AG08396 (cell line): Measurements from ENCODE around the gene CALM3.

Experiments used
- DNase-seq: peaks from one replicate; pipeline ENCODE4 v3.0.0; 2012; ENCODE audit warnings: low spot score, mixed read lengths

Gene CALM3

DNA sequence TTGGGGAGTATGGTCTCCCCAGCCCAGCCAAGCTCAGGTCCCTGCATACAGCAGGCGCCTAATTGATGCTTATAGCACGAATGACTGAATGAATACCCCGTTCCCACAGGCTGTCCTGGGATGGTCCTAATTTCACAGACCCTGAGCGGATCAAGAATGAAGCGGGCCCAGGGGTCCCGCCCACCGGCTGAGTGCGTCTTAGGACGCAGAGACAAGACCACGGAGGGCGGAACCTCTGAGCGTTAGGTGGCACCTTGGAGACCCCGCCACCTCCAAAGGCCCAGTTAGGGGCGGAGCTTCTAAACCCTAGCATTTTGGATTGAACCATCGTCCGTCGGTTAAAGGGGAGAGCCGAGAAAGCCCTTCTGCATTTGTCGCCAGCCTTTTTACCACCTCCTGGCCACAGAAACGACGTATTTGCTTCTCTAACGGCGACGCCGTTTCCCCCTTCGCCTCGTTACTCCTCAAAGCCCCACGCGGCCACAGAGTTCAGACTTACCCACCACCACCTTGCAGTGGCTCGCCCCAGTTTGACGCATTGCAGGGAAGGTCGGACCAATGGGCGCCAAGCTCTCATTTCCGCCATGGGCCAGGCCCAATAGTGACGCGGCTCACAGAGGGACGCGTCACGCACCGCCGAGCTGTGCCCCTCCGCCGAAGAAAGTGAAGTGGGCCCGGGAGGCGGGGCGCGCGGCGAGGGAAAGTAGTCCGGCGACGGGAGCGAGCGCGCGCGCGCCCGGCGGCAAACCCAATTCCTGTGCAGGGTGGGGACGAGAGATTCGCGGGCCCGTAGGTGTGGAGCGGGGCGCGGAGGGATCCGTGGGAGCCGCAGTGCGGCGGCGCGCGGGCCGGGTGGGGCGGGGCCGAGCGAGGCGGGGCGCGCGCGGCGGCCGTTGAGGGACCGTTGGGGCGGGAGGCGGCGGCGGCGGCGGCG, 479 bp upstream of the CALM3 start:
- DNase-seq = peak; percentile 98

DNA sequence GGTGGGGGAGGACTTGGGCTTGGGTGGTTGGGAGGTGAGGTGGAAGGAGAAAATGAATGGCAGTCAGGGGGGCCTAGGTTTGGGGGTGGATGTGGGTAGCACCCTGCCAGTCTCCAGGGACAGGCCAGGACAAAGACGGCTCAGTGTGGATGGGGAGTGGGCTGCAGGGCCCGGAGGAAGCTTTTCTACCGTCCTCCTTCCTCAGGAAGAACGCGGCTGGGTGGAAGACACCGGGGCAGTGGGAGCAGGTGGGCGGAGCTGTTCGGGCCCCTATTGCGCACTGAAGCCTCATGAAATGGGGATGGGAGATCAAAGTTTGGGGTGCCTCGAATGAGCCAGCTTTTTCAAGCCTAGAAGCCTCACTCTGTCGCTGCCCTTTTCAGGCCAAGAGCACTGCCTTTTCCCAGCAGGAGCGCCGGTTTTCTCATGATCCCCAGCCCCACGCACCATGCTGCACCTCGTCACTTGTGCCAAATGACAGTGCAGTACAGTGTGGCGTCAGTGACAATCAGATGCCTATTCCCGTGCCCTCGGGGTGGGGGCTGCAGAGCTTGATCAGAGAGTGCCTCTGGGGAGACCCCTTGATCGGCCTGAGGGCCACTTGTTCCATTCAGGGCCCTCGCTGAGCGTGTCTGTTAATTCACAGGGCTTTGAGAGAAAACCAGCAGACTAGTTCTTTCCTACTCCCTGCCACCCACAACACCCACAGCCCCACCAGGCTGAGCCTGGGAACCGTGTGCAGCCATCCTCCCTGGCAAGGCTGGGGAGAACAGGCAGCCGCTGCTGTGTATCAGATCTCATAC, 1.5 kb downstream of the CALM3 start:
- DNase-seq = peak; percentile 46

DNA sequence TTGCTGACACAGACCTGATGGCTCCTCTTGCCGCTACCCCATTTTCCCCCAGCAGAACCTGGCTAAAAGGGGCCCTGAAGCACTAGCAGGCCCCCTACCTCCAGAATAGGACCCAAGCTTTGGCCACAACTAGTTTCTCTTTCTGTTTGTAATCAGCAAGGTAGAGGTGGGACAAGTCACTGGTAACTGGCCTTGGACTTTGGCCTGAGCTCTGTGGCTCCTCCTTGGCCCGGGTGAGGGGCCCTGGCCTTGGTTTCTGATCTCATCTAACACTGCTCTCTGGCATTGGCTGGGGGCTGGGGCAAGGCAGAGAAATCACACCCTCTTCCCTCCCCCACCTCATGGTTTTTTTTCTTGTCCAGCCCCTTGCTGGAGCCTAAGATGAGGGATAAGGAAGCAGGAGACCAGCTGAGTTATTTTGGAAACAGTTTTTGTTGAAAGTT, 2.1 kb downstream of the CALM3 start:
- no peak for DNase-seq

DNA sequence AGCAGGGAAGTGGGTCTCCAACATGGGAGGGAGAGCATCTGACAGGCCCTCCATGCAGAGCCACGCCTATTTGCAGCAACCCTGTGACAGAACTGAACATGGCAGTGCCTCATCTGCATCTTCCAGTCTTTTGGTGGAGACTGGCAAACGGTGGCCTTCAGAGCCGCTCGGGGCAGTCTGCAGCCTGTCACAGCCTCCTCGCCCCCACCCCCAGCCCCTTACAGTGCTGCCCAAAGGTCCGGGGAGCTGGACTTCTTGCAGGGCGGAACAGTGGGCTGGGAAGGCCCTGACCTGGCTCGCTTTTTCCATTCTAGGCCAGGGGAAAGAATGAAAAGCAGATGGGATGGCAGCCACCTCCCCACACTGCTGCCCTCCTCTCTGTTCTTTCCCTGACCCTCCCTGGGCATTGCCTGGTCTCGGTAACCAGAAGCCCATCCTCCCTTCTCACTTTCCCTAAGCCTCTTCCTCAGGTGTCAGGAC, 2.7 kb downstream of the CALM3 start:
- peak; percentile 6 for DNase-seq

DNA sequence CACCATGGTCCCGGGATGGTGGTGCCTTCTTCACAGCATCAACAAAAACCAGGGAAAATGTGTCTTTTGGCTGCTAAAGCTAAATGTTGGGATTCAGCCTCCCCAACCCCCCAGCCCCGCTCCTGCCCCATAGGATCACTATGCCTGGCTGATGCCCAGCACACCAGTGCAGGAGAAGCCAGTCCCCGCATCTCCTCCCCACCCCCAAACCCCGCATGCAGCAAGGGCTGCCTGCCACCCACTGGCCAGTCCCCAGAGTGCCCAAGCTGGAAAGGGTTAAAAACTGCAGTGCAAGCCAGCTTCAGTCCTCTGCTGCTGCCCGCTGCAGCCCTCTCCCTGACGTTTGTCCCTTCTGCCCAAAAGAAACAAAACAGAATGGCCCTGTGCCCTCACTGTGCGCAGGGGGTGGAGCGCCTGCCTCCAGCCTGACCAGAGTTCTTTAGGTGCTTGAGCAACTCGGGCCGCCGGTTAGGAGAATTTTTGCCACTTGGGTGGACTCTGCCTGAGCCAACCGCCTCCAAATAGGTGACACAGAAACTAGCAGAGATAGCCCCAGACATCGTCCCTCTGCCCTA, 3.7 kb downstream of the CALM3 start:
- peak; percentile 9 for DNase-seq

DNA sequence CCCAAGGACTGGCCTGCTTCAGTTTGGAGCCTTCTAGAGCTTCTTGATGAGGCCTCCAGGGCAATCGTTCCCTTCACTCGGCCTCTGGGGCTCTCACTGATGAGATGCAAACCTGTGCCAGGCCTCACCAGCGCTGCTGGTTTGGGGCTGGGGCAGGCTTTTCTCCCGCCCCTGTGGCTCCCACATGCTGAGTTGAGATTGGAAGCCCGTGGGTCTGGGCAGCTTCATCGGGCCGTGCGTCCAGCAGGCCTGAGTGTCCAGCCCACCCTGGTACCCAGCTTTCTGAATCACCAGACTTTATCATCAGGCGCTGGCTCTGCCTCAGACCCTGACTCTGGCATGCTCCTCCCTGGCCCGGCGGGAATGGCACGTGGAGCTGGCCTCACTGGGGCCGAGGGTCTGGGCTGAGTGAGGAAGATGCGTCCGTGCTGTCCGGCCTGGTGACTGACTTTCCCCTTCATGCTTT, 4.3 kb downstream of the CALM3 start:
- no peak for DNase-seq

DNA sequence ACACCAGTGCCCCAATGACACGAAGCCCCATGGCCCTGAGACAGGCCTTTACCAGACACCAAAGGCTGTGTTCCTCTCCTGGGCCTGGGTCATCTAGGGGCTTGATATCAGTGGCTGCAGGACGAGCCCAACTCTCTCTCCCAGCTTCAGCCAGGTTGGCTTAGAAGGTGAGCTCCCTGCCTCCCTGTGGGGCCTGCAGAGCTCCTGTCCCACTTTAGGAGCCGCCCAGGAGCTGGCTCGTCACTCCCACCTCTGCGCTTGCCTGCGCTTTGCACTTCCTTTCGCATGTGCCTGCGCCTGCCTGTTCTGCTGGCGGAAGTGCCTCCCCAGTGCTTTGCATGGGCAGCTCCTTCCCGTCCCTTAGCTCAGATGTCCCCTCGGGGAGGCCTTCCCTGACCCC, 4.9 kb downstream of the CALM3 start:
- no peak for DNase-seq

DNA sequence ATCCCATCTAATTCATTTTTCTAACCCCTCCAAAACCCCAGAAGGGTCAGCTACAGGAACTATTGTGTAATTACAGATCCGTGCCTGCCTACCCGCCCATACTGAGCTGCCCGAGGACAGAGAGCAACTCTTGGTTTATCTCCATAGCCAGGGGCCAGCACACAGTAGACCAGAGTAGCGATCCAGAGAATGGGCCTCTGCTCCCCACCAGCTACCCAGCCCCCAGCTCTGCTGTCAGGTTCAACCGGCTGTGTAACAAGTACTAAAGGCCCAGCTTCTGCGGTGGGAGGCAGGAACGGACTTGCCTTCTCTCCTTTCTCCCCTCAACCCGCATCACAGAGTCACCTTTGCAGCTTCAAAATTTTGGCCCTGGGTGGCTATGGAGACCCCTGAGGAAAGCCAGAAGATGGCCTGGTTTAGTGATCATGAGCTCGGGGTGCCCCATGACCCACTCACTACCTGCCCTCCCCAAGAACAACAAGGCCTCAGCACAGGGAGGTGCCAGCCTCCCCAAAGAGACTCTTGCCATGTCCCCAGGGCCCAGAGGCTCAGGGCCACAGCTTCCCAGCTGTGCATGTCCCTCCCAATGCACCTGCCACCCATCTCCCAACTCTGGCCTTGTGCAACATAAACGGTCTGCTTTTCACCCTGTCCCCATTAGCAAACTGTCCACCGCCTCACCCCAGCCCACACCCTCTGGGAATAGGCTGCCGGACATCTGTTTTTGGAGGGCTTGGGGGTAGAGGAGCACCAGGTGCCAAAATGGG, 5.7 kb downstream of the CALM3 start:
- DNase-seq = no peak

DNA sequence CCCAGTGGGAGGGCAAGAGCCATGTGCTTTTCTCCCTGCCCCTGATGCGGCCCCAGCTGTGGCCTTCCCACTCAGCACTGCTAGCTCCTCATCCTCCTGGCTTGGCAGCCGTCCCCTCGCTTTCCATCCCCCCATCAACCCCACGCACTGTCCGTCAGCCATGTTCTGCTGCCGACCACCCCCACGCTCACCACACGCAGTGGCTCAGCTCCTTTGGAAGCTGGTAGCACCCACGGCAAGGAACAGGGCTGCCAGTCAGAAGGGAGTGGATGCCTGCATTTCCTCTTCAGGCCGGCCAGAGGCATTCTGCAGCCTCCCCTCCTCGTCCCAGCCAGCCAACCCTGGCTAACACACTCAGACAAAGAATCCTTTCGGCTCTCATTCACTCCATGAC, 6.3 kb downstream of the CALM3 start:
- no peak for DNase-seq

DNA sequence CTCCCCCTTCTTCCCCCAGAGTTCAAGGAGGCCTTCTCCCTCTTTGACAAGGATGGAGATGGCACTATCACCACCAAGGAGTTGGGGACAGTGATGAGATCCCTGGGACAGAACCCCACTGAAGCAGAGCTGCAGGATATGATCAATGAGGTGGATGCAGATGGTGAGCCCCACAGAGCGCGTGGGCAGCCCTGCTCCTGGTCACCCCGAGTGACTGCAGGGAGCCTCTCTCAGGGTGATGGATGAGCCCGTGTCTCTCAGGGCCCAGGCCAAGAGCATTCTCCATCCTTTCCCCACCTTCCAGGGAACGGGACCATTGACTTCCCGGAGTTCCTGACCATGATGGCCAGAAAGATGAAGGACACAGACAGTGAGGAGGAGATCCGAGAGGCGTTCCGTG, 7.0 kb downstream of the CALM3 start:
- DNase-seq = no peak

DNA sequence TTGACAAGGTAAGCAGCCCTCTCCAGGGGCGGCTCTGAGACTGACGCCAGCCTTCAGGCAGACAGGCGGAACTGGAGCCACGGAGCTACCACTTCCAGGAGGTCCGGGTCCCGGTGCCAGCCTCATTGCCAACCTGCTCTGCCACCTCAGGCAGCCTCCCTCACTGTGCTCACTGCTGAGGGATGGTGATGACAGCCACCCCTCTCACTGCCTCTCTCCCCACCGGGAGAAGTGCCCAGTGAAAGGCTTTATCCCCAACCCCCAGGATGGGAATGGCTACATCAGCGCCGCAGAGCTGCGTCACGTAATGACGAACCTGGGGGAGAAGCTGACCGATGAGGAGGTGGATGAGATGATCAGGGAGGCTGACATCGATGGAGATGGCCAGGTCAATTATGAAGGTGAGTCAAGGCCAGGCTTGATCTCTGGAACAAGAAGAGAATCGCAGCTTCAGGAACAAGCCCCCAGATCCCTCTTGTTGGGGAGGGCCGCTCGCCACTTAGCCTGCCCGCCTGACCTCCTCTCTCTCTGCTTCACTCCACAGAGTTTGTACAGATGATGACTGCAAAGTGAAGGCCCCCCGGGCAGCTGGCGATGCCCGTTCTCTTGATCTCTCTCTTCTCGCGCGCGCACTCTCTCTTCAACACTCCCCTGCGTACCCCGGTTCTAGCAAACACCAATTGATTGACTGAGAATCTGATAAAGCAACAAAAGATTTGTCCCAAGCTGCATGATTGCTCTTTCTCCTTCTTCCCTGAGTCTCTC, 7.6 kb downstream of the CALM3 start:
- no peak for DNase-seq

DNA sequence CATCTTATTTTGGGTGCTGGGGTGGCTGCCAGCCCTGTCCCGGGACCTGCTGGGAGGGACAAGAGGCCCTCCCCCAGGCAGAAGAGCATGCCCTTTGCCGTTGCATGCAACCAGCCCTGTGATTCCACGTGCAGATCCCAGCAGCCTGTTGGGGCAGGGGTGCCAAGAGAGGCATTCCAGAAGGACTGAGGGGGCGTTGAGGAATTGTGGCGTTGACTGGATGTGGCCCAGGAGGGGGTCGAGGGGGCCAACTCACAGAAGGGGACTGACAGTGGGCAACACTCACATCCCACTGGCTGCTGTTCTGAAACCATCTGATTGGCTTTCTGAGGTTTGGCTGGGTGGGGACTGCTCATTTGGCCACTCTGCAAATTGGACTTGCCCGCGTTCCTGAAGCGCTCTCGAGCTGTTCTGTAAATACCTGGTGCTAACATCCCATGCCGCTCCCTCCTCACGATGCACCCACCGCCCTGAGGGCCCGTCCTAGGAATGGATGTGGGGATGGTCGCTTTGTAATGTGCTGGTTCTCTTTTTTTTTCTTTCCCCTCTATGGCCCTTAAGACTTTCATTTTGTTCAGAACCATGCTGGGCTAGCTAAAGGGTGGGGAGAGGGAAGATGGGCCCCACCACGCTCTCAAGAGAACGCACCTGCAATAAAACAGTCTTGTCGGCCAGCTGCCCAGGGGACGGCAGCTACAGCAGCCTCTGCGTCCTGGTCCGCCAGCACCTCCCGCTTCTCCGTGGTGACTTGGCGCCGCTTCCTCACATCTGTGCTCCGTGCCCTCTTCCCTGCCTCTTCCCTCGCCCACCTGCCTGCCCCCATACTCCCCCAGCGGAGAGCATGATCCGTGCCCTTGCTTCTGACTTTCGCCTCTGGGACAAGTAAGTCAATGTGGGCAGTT, 8.6 kb downstream of the CALM3 start:
- peak; percentile 7 for DNase-seq

DNA sequence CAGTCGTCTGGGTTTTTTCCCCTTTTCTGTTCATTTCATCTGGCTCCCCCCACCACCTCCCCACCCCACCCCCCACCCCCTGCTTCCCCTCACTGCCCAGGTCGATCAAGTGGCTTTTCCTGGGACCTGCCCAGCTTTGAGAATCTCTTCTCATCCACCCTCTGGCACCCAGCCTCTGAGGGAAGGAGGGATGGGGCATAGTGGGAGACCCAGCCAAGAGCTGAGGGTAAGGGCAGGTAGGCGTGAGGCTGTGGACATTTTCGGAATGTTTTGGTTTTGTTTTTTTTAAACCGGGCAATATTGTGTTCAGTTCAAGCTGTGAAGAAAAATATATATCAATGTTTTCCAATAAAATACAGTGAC, 9.3 kb downstream of the CALM3 start:
- no peak for DNase-seq

DNA sequence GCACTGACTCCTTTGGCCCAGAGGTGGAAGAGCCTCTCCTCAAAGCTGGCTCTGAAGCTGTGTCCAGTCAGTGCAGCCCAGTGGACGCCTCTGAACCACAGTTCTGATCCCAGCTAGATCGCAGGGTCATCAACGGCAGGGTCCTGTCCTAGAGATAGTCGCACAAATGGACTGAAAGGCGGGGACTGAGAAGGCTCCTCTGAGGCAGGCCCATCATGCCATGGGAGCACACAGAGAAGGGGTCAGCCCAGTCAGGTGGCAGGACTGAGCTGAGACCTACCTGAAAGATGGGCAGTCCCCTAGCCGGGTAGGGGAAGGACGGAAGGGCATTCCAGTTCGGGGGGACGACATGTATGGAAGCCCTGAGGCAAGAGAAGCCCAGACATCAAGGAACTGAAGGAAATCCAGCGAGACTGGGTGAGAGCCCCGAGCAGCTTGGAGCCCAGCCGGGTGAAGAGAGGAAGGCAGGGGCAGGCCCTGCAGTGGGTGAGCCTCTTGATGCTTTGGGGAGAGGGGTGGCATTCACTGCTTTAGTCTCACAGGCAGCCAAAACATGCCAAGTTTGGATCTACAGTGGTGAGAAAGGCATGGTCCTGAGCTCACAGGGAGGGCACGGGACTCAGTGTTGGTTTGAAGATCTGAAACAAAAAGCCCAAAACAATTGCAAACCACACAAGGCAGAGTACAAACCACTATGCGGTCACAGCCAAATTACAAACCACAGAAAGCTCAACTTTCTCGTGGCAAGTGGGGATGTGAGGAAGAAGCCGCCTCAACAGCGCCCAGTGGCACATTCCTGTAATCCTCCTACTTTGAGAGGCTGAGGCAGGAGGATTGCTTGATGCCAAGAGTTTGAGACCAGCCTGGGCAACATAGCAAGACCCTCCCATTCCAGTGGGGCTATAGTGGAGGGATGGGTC, 10.0 kb downstream of the CALM3 start:
- DNase-seq = no peak

DNA sequence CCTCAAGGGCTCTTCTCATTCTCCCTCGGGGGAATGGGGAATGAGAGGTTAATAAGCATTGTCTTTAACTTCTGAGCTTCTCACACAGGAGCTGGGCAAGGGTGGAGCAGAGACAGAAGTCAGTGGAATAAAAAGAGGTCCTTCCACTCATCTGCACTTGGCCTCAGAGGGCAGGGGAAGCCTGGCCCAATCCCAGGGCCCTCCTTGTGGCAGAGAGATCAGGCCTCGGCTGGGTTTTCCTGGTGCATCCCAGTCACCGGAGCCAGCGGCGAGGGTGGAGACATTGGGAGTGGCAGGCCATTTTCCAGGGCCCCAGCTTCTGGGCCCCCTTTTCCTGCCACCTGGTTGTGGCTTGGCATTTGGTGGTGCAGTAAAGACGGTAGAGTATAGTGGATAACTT, 10.6 kb downstream of the CALM3 start:
- no peak for DNase-seq

DNA sequence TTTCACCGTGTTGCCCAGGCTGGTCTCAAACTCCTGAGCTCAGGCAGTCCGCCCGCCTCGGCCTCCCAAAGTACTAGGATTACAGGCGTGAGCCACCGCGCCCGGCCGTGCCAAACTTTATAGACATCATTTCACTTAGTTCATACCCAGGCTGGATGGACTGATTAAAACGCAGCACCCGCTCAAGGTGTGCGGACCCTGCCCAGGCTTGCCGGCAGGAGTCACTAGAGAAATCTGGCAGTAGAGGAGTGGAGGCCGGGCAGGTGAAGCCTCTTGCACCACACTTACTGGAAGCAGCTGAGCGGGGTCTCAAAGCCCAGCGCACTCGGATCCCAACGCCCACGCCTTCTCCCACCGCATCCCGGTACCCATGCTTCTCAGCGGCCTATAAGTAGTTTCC, 12.4 kb downstream of the CALM3 start:
- DNase-seq = no peak

DNA sequence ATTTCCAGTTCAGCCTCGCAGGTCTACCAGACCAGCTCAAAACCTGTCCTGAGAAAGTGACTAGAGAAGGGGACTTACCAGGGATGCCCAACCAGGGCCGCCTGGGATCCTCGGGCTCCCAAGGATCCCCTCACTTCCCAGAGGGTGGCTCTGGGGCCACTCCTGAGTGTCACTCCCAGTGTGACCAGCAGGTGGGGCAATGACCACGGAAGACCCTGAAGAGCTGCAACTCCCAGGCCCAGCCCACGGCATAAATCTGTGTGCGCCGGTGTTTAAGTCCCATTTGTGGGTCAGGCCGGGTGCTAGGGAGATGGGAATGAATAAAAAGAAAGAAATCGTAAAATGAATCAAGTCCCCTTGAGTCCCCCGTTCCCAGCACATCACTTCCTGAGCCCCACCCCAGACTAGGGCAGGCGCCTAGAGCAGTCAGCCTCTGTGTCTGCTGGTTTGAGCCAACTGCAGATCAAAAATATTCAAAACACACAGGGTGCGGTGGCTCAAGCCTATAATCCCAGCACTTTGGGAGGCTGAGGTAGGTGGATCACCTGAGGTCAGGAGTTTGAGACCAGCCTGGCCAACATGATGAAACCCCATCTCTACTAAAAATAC, 13.1 kb downstream of the CALM3 start:
- DNase-seq = peak; percentile 85

DNA sequence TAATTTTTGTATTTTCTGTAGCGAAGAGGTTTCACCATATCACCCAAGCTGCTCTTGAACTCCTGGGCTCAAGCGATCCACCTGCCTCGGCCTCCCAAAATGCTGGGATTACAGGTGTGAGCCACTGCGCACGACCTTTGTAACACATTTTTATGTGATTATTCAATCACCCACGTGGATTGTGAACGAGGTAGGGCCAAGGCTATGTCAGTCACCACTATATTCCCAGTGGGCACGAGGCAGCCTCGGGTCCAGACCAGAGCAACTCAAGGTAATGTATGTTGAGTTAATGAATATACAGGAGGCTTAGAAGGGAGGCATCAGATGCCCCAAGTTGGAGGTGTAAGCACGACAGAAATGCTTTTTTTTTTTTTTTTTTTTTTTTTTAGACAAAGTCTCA, 14.8 kb downstream of the CALM3 start:
- no peak for DNase-seq
